Measurements from ENCODE around the gene RBM10. TPM values are rescaled to one million over a fixed set of nuclear protein-coding genes. Genes with fewer than 3 reads are reported as not detected.
A peak's percentile ranks its signal among the peaks of the same experiment; 100 is the strongest.

The RBM10 gene
- total RNA-seq, 4 donors from 2014 or later = 27.3 to 46.2 (median 33.7) TPM

- WGBS, 2 donors = 50 to 66% methylated on average over 3 to 6 of the region's 6 CpGs
- peaks cover 0 to 21% (median 0%) of the 10 kb centered on the region in 3 donors for H3K36me3 ChIP-seq
Observed at GRCh38 chrX:47138171-47138570, 6.8 kb upstream of the RBM10 start.

DNA sequence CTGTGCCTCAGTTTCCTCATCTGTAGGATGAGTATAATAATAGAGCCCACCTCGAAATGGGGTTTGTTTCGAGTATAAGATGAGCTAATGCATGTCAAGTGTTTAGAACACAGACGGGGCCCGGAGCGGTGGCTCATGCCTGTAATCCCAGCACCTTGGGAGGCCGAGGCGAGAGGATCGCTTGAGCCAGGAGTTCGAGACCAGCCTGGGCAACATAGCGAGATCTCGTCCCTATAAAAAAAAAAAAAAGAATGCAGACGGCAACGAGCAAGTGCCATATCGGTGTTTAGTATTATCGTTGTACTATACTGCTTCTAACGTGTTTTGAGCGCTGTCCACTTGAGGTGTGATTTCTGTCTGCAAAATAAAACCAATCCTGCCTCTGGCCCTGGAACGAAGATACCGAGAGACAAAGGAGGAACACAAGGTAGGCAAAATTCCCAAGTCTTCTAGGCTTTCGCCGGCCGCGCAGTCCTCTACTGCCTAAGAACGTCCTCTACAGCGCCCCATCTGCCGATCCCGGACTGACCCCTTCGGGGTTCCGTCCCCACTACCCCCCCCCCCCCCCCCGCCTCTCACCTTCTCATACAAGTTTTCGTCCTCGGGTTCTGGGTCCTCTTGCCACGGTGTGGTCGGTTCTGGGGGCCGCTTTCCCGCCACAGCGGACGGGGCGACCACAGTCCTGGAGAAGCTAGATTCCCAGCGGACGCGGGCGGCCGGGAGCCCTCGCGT is 961 bp upstream of the RBM10 start:
- H3K36me3 ChIP-seq = peaks cover 0 to 21% (median 0%) of the 10 kb centered on the region in 3 donors
- H3K4me1 ChIP-seq = peaks cover 0 to 26% (median 6%) of the 10 kb centered on the region in 4 donors
- 3 to 37% methylated on average over 32 to 33 of the region's 46 CpGs for WGBS, 2 donors
- H3K4me3 ChIP-seq = peak overlapping the region; percentile 51 to 78 (median 56)
- H3K27me3 ChIP-seq = no peaks in the 10 kb centered on the region
- H3K27ac ChIP-seq = peak overlapping the region; percentile 66 to 98 (median 95)
- no peaks in the 10 kb centered on the region for H3K9me3 ChIP-seq
- DNase-seq (ENCODE audit: low spot score in 2 of 2) = no peak
- TF ChIP-seq CTCF (IDR thresholded peaks at IDR 0.05) (no peak), POLR2A (IDR thresholded peaks at IDR 0.05) (no peak), EP300 (IDR thresholded peaks at IDR 0.05) (no peak)

More at GRCh38 chrX:47138171-47138570, 6.8 kb upstream of the RBM10 start:
- no peak overlapping the region for H3K4me3 ChIP-seq
- H3K27me3 ChIP-seq = peaks cover 0 to 5% of the 10 kb centered on the region in 2 donors
- no peak for DNase-seq (ENCODE audit: low spot score in 2 of 2)
- H3K4me1 ChIP-seq = peaks cover 0 to 2% (median 0%) of the 10 kb centered on the region in 4 donors
- no peak overlapping the region for H3K27ac ChIP-seq
- H3K9me3 ChIP-seq = no peaks in the 10 kb centered on the region
- no peak for TF ChIP-seq CTCF (IDR thresholded peaks at IDR 0.05)
- TF ChIP-seq POLR2A (IDR thresholded peaks at IDR 0.05) = no peak
- TF ChIP-seq EP300 (IDR thresholded peaks at IDR 0.05) = no peak

DNA sequence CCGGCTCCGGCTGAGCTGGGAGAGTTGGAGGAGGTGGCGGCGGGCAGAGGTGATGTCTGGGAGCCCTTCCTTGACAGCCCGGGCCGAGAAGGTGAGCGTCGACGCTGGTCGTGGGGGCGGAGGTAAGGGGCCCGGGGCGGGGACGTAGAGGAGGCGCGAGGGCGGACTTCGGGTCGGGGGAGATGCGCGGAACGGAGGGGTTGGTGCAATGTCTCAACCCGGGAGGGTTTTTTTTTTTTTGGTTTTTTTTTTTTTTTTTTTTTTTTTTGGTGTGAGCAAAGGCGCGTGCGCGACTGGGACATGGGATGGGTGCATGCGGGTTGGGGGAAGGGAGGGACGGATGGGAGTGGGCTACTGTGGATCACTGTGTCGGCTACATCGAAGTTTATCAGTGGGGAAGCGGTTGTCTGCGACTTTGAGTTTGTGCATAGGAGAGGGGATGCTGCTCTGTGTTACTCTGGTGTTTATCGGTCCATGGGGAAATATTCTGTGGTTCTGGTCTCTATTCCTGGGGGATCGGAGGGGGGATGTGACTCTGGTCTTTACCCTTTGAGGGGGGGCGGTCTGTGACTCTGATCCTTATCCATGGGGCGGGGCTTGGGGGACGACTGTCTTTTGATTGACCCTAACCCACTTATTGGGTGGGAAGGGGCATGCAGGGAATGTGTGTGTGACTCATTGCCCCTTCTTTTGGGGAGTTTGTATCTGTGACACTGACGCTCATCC is 537 bp downstream of the RBM10 start:
- H3K36me3 ChIP-seq = peaks cover 0 to 14% (median 0%) of the 10 kb centered on the region in 3 donors
- peaks cover 0 to 26% (median 6%) of the 10 kb centered on the region in 4 donors for H3K4me1 ChIP-seq
- DNase-seq (ENCODE audit: low spot score in 2 of 2) = no peak
- no peak for TF ChIP-seq CTCF (IDR thresholded peaks at IDR 0.05)
- TF ChIP-seq POLR2A (IDR thresholded peaks at IDR 0.05) = no peak
- TF ChIP-seq EP300 (IDR thresholded peaks at IDR 0.05) = no peak
- H3K9me3 ChIP-seq = no peaks in the 10 kb centered on the region
- peak overlapping the region; percentile 66 to 98 (median 95) for H3K27ac ChIP-seq
- H3K4me3 ChIP-seq = peak overlapping the region; percentile 53 to 78 (median 58)
- 0 to 56% methylated on average over 9 to 38 of the region's 39 CpGs for WGBS, 2 donors
- H3K27me3 ChIP-seq = no peaks in the 10 kb centered on the region

DNA sequence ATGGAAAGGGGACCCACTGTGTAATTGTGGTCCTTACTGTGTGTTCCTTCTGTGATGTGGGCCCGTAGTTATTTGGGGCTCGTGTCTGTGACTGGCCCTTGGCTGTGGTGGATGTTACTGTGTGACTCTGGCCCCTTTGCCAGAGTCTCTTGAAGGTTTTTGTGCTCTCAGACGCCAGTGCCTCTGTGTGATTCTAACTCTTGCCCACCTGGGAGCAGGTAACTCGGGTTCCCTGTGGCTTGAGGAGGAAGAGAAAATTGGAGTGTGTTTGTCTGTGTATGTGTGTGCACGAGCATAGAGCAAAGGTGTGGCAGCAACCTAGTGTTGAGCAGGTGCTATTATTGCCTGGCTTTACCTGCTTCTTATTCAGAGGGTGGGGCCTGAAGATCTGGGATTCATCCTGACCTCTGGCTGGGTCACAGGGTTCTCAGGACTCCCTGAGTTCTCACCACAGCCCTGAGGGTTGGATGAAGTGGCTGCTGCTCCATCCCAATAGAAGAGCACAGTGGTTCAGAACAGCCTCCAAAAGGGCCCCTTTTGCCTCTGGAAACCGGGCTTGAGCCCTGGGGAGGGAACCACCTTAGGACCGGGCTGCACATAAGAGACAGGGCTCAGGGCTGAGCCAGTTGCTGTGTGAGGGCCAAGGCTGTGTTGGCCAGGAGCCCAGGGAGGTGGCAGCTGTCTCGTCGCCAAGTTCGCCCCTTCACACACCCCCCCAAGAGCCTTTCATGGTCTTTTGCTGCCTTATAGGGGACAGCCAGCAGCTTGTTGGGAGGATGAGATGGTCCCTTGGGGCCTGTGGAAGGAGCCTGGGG is 1.3 kb downstream of the RBM10 start:
- H3K27me3 ChIP-seq = no peaks in the 10 kb centered on the region
- TF ChIP-seq CTCF (IDR thresholded peaks at IDR 0.05) = no peak
- WGBS, 2 donors = 13 to 38% methylated on average over 6 to 8 of the region's 10 CpGs
- H3K4me3 ChIP-seq = peak overlapping the region; percentile 53 to 78 (median 58)
- H3K27ac ChIP-seq = peak overlapping the region; percentile 66 to 98 (median 95)
- no peaks in the 10 kb centered on the region for H3K9me3 ChIP-seq
- peaks cover 0 to 26% (median 6%) of the 10 kb centered on the region in 4 donors for H3K4me1 ChIP-seq
- DNase-seq (ENCODE audit: low spot score in 2 of 2) = no peak
- peaks cover 0 to 13% (median 0%) of the 10 kb centered on the region in 3 donors for H3K36me3 ChIP-seq
